Measurements from ENCODE around the gene ZZZ3.
"Not testable (repeated sequence)": the region's sequence is repeated elsewhere in the genome, so short reads cannot be mapped to it uniquely, and the experiment has no call there.

ZZZ3 gene

DNA sequence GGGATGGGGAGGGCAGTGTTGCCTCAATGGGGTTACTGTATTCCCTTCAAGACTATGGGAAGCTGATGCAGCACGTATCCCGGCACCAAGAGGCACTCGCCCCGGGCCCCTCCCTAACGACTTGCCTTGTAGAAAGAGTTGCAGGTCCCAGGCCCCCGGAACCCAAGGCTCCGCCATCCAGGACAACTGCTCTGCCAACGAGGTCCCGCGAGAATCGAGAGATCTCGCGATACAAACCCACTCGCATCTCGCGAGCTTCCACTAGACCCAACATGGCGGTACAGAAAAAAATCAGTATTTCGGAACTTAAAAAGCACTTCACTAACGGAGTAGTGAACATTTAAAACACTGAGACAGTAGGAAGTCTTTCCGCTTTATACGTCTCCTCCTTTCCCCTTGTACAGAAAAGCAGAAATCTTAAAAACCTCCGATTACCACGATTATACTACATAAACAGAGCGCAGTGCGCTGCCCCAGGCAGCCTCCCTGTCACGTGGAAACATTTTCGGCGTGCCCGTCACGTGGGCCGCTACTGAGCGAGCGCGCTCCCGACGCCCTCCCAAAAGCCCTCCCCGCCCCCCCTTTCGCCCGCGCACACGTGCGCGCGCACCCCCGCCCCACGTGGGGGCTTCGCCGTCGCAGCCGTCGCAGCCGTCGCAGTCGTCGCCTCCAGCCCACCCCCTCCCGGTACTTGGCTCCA lies at the start of gene ZZZ3:
ZZZ3 (minus strand) TSS at position 199 of the 700 bp plus-strand sequence. CDS start 49,304 bp downstream, outside the sequence.
- DNase-seq: peak; percentile 87 to 91

- DNase-seq: no peak
These were observed 49.6 kb upstream of the ZZZ3 start for GRCh38 chr1:77732090-77732489.

GRCh38 chr1:77725706-77726105 lies 43.2 kb upstream of the ZZZ3 start:
- DNase-seq: no peak

DNA sequence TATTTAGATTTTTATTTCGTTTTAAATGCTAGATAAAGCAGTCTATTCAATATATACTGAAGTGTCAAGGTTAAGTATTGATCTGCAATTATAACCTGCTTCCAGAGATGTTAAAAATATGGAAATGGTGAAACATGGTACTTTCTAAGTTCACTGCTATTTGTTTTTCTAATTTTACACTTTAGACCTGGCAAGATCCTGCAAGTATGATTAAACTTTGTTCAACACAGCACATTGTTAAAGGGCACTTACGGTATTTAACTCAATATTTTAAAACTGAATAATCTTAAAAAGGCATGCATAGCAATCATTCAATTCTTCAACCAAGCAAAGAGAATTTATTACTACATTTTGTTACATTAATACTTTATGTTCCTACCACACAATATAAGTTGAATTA lies 35.7 kb upstream of the ZZZ3 start:
- DNase-seq: no peak

- DNase-seq: no peak
These were observed 33.6 kb upstream of the ZZZ3 start for GRCh38 chr1:77716065-77716464.

DNA sequence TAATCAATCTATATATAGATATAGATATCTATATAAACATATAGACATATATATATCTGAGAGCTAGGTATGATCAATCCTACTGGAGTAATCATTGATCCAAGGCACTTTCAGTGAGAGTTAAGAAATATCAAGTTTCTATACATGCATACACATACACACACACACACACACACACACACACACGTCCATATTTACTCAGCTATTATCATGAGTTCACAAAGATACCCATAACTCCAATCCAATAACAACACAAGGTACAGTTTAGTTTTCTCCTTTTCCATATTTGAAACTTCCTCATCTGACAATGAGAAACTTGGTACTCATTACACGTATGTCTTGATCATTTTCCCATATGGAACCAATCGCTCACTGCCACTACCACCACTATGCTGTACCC lies 27.3 kb upstream of the ZZZ3 start:
- DNase-seq: no peak

DNA sequence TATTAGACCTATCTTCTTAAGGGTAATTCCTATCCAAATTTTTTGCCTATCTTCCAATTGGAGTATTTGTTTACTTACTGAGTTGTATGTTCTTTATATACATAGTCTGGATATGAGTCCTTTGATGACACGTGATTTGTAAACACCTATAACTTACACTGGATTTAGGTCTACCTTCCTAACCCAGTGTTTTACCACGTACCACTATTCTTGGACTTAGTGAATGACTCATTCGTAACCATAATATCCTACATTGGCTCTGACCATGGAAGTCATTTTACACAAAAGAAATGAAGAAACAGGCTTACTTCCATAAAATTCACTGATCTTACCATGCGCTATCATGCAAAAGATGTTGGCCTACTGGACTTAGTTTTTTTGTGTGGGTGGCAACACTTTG lies 23.9 kb upstream of the ZZZ3 start:
- no peak for DNase-seq

- DNase-seq: no peak
These were observed 22.3 kb upstream of the ZZZ3 start for GRCh38 chr1:77704736-77705135.

- DNase-seq: not testable (repeated sequence)
These were observed 17.2 kb upstream of the ZZZ3 start for GRCh38 chr1:77699673-77700072.

DNA sequence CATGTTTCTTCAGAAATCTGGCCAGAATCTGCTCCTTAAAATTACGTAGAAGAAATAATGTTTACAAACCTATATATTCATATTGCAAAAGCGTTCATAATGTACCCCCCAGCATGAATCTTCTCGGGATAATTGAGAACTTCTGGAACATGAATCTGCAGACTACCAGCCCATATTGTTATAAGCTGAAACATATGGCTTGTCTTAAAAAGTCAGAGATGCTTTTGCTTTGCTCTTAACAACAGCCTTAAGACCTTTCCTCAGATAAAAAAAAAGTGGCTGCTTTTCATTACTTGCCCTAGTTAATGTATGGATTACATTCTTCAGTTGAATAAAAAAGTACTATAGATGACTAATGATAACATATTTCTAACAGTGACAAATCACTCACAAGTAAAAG lies 15.0 kb upstream of the ZZZ3 start:
- no peak for DNase-seq

GRCh38 chr1:77688939-77689338 lies 6.5 kb upstream of the ZZZ3 start:
- DNase-seq: no peak

DNA sequence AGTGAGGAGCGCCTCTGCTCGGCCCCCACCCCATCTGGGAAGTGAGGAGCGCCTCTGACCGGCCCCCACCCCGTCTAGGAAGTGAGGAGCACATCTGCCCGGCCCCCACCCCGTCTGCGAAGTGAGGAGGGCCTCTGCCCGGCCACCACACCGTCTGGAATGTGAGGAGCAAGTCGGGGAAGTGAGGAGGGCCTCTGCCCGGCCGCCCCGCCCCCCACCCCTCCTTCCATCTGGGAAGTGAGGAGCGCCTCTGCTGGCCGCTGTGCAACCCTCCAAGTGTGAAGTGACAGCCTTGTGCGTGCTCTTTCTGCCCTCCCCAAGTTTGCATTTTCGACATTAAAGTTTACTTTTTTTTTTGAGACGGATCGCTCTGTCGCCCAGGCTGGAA lies 5.1 kb upstream of the ZZZ3 start:
- DNase-seq: no peak

GRCh38 chr1:77686796-77687518 lies 4.5 kb upstream of the ZZZ3 start:
- no peak for DNase-seq

GRCh38 chr1:77683160-77684148 lies 996 bp upstream of the ZZZ3 start:
- peak; percentile 88 to 90 for DNase-seq

DNA sequence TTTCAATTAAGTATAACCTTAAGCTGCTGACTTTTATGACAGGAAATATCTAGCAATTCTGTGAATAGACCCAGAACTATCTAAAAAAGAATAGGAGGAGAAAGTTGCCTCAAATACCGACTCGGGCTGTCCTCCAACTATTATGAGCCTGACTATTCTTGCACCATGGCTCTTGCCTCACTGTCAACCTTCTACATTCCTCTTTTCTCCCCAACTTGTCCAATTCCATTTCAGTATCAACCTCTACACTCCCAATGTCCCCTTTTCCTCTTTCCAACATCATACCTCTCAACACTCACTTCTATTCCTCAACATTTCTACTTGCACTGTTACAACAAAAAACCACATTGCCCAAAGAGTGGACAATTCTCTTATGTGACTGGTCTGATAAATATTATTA lies 2.3 kb downstream of the ZZZ3 start:
- DNase-seq: no peak

DNA sequence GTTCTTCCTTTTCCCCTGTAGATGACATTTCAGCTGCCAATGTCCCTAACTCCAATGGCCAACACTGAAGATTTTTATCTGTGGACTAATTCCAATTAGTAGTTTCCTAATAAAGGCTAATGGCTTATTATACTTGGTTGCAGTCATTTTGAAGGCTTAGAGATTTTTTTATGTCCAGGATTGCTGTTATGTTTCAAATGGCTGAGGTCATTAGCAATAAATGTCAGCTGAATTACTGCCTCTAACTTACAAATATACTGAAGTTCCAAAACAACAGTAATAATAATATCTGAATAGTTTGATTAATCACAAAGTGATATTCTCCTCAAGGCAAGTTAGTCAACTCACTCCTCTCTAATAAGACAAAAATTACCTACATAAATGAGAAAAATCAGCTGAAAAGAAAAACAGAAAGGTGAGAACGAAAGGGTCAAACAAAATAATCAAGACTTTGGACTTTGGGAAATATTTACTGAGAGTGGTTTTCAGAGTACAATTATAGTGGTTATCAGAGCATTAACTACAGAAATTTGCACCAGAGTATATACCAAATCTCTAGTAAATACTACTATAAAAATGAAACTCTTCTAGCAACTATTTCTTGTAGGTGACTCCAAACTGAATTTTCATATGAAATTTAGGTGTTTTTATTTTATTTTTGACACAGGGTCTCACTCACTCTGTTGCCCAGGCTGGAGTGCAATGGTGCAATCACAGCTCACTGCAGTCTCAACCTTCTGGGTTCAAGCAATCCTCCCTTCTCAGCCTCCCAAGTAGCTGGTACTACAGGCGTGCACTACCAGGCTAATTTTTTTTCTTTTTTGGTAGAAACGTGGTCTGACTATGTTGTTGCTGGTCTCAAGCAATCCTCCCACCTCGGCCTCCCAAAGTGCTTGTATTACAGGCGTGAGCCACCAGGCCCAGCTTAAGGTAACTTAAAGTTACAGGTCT lies 3.5 kb downstream of the ZZZ3 start:
- no peak for DNase-seq

DNA sequence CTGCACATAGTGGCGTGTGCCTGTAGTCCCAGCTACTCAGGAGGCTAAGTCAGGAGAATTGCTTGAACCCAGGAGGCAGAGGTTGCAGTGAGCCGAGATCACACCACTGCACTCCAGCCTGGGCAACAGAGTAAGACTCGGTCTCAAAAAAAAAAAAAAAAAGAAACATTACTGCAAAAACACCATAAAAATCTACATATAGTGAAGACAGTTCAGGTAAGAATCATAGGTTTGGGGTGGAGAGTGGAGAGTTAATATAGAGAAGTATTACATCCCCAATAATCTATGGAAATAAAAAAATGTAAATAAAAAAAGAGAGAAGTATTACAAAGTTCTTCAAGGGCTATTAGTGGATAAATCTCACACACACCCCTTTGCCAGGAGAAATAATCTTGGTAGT lies 7.7 kb downstream of the ZZZ3 start:
- not testable (repeated sequence) for DNase-seq

DNA sequence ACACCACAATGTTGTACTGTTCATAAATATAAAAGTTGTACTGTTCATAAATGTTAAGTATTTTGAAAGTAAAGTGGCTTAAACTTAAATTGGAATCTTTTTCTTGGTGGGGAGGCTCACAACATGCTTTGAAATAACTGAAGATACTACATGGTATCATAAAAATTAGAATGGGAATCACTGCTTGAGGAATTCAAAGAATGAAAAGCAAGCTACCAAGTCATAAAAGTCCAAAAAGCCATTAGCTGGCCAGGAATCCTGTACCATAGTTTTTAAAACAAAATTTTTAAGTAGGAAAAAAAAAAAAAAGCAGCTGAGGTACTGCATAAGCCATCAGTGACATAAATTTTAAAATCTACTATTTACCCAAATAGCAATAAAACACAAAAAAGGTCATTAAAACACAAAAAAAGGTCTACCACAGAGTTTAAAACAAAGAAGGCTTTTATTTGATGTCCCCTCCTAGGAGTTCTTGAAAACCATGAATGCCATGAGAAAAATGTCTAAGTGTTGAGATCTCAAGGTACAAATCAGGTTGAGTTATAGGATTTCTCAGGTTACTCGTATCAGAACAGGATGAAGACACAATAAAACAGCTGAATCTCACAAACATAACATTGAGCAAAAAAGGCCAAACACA lies 8.6 kb downstream of the ZZZ3 start:
- no peak for DNase-seq

DNA sequence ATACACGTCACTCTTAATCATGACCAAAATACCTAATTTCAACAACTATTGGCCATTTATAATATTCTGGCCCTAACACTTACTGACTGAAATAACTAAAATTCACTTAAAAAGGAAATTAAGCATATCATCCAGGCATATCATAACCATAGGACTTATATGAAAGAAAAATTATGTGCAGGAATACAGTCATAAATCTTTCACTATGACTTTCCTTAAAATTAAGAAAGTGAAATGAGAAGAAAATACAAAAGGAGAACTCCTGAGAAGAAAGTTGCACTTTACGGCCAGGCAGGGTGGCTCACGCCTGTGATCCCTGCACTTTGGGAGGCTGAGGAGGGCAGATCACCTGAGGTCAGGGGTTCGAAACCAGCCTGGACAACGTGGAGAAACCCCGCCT lies 9.4 kb downstream of the ZZZ3 start:
- no peak for DNase-seq

GRCh38 chr1:77672374-77672773 lies 10.1 kb downstream of the ZZZ3 start:
- DNase-seq: no peak

DNA sequence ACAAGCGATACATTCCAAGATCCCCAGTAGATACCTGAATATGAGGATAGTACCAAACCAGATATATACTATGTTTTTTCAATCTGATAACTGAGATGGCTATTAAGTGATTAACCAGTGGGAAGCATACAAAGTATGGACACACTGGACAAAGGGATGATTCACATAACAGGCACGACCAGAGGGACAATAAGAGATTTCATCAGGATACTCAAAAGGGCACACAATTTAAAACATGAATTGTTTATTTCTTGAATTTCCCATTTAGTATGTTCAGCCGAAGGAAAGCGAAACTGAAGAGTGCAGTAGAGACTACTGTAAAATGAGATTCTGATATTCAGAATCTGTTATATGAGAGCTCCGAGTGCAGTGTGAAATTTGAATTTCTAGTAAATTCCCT lies 10.6 kb downstream of the ZZZ3 start:
- no peak for DNase-seq

DNA sequence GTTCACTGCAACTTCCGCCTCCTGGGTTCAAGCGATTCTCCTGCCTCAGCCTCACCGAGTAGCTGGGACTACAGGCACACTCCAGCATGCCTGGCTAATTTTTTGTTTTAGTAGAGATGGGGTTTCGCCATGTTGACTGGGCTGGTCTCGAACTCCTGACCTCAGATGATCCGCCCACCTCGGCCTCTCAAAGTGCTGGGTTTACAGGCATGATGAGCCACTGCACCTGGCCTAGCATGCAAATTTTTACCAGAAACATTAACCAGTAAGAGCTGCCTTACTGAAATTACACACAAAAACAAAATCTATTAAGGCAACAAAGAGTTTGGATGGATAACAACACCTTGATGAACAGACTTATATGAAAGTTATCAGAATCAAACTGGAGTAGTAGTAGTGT lies 12.1 kb downstream of the ZZZ3 start:
- DNase-seq: no peak

All from stimulated activated CD4-positive, alpha-beta T cell treated with anti-CD3 and anti-CD28 coated beads, Interleukin-4, amount 100 ng/mL, for 4 hours (primary cell).